Endothelial cell of umbilical vein (primary cell): Measurements from ENCODE around the gene IQCH. TPM values are rescaled to one million over a fixed set of nuclear protein-coding genes. Genes with fewer than 3 reads are reported as not detected.

Experiments used
- BruUV-seq: library from RNA; stranded (reverse); fragments of 400-500 nt; replicated peaks from 2 replicates; lab custom pipeline; 2021; lab: Mats Ljungman, UMichigan
- CTCF ChIA-PET: fragments of 300-600, 350-600 bp; sonication (Branson Sonifier 250); formaldehyde crosslinking; loops from one replicate; lab custom pipeline; 2021; ENCODE audit warnings: antibody characterized with exemption, inconsistent platforms; lab: Charles Lee
- POLR2A ChIA-PET: fragments of 300-600, 350-600 bp; sonication (Branson Sonifier 250); formaldehyde crosslinking; loops from one replicate; lab custom pipeline; 2021; ENCODE audit warnings: antibody characterized with exemption, inconsistent platforms; lab: Charles Lee
- DNase-seq: peaks from one replicate; pipeline ENCODE4 v3.0.0-alpha.2; 2011; ENCODE audit warnings: low read depth, low spot score
- FAIRE-seq: peaks from 2 replicates; lab custom pipeline; 2011; peaks lifted over from hg19 to GRCh38; lab: Jason Lieb, UNC
- H2AFZ ChIP-seq: 2 replicates; pipeline ENCODE4 v1.6.0; 2012; ENCODE audit warnings: low read depth, low read length, control low read depth, inconsistent platforms
- H3K27ac ChIP-seq: 2 replicates; pipeline ENCODE4 v1.5.1; 2011; ENCODE audit warnings: low read depth, mild to moderate bottlenecking, control low read depth, low read length, moderate library complexity; ENCODE audit not compliant: insufficient read depth
- H3K27me3 ChIP-seq, 2 experiments: 2 replicates each; pipeline versions ENCODE4 v1.6.0 to v1.6.1; 2011; ENCODE audit warnings: low read length in 2 of 2, mixed read lengths in 1 of 2; ENCODE audit not compliant: control insufficient read depth in 2 of 2, insufficient read depth in 2 of 2
- H3K36me3 ChIP-seq, 2 experiments: 2 replicates in 1 of 2; 3 replicates in 1 of 2; pipeline ENCODE4 v1.5.1; 2011; ENCODE audit warnings: low read length in 2 of 2, mild to moderate bottlenecking in 1 of 2, moderate library complexity in 1 of 2; ENCODE audit not compliant: control insufficient read depth in 2 of 2, insufficient read depth in 2 of 2; ENCODE audit errors: extremely low read depth in 1 of 2
- H3K4me1 ChIP-seq: 3 replicates; pipeline ENCODE4 v1.5.1; 2011; ENCODE audit warnings: mild to moderate bottlenecking, low read length; ENCODE audit not compliant: control insufficient read depth, insufficient read depth; ENCODE audit errors: extremely low read depth
- H3K4me2 ChIP-seq: 2 replicates; pipeline ENCODE4 v1.6.1; 2011; ENCODE audit warnings: low read length, control low read depth, mixed read lengths; ENCODE audit not compliant: insufficient read depth
- H3K4me3 ChIP-seq, 3 experiments: fragments of 200-600 bp in 1 of 3; sonication (generic), shearing (Covaris generic) in 1 of 3; replicated peaks in 1 of 3; 2 replicates each; pipeline ENCODE4 v1.5.1; 2011 to 2016; ENCODE audit warnings: control low read depth in 3 of 3, low read length in 3 of 3, mild to moderate bottlenecking in 2 of 3, inconsistent platforms in 1 of 3, low read depth in 1 of 3, moderate library complexity in 1 of 3; ENCODE audit not compliant: insufficient read depth in 1 of 3
- H3K79me2 ChIP-seq: 2 replicates; pipeline ENCODE4 v1.6.0; 2012; ENCODE audit warnings: low read length, inconsistent platforms; ENCODE audit not compliant: control insufficient read depth, insufficient read depth
- H3K9ac ChIP-seq: replicated peaks from 2 replicates; pipeline ENCODE3; 2011; ENCODE audit warnings: low read length, control low read depth; ENCODE audit not compliant: insufficient read depth; ENCODE audit errors: extremely low read depth
- H3K9me1 ChIP-seq: replicated peaks from 3 replicates; pipeline ENCODE4 v1.6.0; 2011; ENCODE audit warnings: mild to moderate bottlenecking, low read length; ENCODE audit not compliant: control insufficient read depth, insufficient read depth; ENCODE audit errors: extremely low read depth
- H3K9me3 ChIP-seq: replicated peaks from 2 replicates; pipeline ENCODE4 v1.5.1; 2012; ENCODE audit warnings: low read length, inconsistent platforms; ENCODE audit not compliant: control insufficient read depth, insufficient read depth
- H4K20me1 ChIP-seq: replicated peaks from 2 replicates; pipeline ENCODE3; 2011; ENCODE audit warnings: mild to moderate bottlenecking, low read length; ENCODE audit not compliant: control insufficient read depth, insufficient read depth; ENCODE audit errors: extremely low read depth
- EZH2 ChIP-seq: IDR thresholded peaks from 2 replicates; pipeline ENCODE4 v1.6.1; 2012; ENCODE audit warnings: borderline replicate concordance, low read depth, mild to moderate bottlenecking, moderate library complexity, low read length, inconsistent platforms; ENCODE audit not compliant: severe bottlenecking
- GATA2 ChIP-seq: IDR thresholded peaks from 2 replicates; pipeline ENCODE4 v1.7.0; 2011; ENCODE audit warnings: low read depth, mild to moderate bottlenecking, moderate library complexity, mixed read lengths, low read length; ENCODE audit not compliant: insufficient read length, insufficient read depth
- JUN ChIP-seq: IDR thresholded peaks from 2 replicates; pipeline ENCODE4 v1.6.1; 2011; ENCODE audit warnings: borderline replicate concordance, low read depth; ENCODE audit not compliant: insufficient read length, insufficient read depth
- MYC ChIP-seq: IDR thresholded peaks from one replicate; pipeline ENCODE4 v1.6.1; 2011; ENCODE audit warnings: mild to moderate bottlenecking, low read depth, low read length
- POLR2A ChIP-seq: IDR thresholded peaks from 2 replicates; pipeline ENCODE4 v1.6.1; 2012; ENCODE audit warnings: low read depth, mild to moderate bottlenecking, control low read depth, low read length
- POLR2AphosphoS5 ChIP-seq: IDR thresholded peaks from 2 replicates; pipeline ENCODE4 v1.6.1; 2012; ENCODE audit warnings: low read depth, mild to moderate bottlenecking, control low read depth, low read length, moderate library complexity; ENCODE audit not compliant: insufficient read depth
- dilution Hi-C: fragments of 300-500 bp; cut with MboI; formaldehyde crosslinking; loops from one replicate; pipeline ENCODE4 v1.15.0; 2019; ENCODE audit warnings: low sequenced_read_pairs; ENCODE audit not compliant: extremely low pct_ligation_motif_present
- intact Hi-C: fragments of 100-400 bp; cut with micrococcal nuclease; formaldehyde crosslinking; loops from one replicate; pipeline ENCODE4 v1.10.0; 2022
- polyA plus RNA-seq, 4 experiments: library from polyadenylated mRNA; depleted of rRNA in 3 of 4; stranded (reverse) in 3 of 4; unstranded in 1 of 4; fragments of >200 nt; gene quantifications; 2 replicates each; pipeline versions ENCODE4 v1.2.1 to v1.2.3, GENCODE V29; 2011 to 2012; ENCODE audit warnings: missing spikeins in 1 of 4
- total RNA-seq: library from RNA; stranded (reverse); gene quantifications from 2 replicates; pipeline ENCODE4 v1.2.3, GENCODE V29; 2021
- TF ChIP-seq, protein P1 (sequence below), 2 donors: IDR thresholded peaks; 1 replicate in 1 of 2; 2 replicates in 1 of 2; pipeline ENCODE4 v1.5.1; 2011; ENCODE audit warnings: low read length in 2 of 2, mild to moderate bottlenecking in 2 of 2, moderate library complexity in 2 of 2, control low read depth in 1 of 2, inconsistent platforms in 1 of 2, low read depth in 1 of 2; ENCODE audit not compliant: insufficient read depth in 1 of 2; ENCODE audit errors: extremely low read depth in 1 of 2
- TF ChIP-seq, protein P2 (sequence below): IDR thresholded peaks from 2 replicates; pipeline ENCODE4 v1.6.1; 2011; ENCODE audit not compliant: insufficient read depth, insufficient read length

The IQCH gene
- total and polyA plus RNA-seq, 2 donors (not counting 3 experiments of a cell fraction or from before 2014, with no cell fraction given): 0.29 to 0.51 TPM

DNA sequence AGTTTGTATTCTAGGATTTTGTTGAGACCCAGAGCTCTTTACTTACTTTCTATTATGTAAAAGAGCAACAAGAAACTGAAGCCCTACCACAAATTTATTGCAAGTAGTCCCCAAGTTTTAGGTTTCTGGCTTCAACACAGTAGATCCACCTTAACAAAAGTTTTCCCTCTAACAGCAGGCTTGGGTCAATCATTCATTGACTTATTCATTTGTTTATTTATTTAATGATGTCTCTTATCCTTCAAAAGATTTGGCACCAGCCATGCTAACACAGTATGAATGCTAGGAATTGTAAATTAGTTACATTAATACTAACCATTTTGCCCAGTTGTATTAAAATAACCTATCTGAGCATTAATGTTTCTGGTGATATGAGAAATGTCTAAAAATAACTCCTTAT lies 88.6 kb downstream of the IQCH start:
- no peaks in the 10 kb centered on the region for H3K9me3 ChIP-seq
- FAIRE-seq (no peak), DNase-seq (no peak)
- no peak overlapping the region for H3K9ac ChIP-seq
- H3K36me3 ChIP-seq: no peaks in the 10 kb centered on the region
- POLR2A ChIA-PET: no interaction called here
- CTCF ChIA-PET: interaction anchor here (1.8 kb wide), 1 partner anchor 9 kb away, joined by 6 read pairs; no protein-coding TSS in a partner anchor
- no peak overlapping the region for H3K4me3 ChIP-seq
- no peaks in the 10 kb centered on the region for H3K4me1 ChIP-seq
- H3K4me2 ChIP-seq: no peak overlapping the region
- no peaks in the 10 kb centered on the region for H4K20me1 ChIP-seq
- H3K27me3 ChIP-seq: no peaks in the 10 kb centered on the region
- no peak overlapping the region for H3K27ac ChIP-seq
- no peak overlapping the region for H2AFZ ChIP-seq
- BruUV-seq: no TSS peak
- dilution Hi-C loops: no loop called here
- intact Hi-C loops: no loop called here
- H3K79me2 ChIP-seq: no peaks in the 10 kb centered on the region
- H3K9me1 ChIP-seq: no peaks in the 10 kb centered on the region
- TF ChIP-seq EZH2 (no peak), POLR2A (no peak), MYC (no peak), JUN (no peak), POLR2AphosphoS5 (no peak), GATA2 (no peak)
- TF ChIP-seq, protein P1, sequence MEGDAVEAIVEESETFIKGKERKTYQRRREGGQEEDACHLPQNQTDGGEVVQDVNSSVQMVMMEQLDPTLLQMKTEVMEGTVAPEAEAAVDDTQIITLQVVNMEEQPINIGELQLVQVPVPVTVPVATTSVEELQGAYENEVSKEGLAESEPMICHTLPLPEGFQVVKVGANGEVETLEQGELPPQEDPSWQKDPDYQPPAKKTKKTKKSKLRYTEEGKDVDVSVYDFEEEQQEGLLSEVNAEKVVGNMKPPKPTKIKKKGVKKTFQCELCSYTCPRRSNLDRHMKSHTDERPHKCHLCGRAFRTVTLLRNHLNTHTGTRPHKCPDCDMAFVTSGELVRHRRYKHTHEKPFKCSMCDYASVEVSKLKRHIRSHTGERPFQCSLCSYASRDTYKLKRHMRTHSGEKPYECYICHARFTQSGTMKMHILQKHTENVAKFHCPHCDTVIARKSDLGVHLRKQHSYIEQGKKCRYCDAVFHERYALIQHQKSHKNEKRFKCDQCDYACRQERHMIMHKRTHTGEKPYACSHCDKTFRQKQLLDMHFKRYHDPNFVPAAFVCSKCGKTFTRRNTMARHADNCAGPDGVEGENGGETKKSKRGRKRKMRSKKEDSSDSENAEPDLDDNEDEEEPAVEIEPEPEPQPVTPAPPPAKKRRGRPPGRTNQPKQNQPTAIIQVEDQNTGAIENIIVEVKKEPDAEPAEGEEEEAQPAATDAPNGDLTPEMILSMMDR (IDR thresholded peaks at IDR 0.05; ENCODE audit: extremely low read depth in 1 of 2, insufficient read depth in 1 of 2, low read depth in 1 of 2, low read length in 2 of 2): no peak
- TF ChIP-seq, protein P2, sequence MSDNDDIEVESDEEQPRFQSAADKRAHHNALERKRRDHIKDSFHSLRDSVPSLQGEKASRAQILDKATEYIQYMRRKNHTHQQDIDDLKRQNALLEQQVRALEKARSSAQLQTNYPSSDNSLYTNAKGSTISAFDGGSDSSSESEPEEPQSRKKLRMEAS: no peak
